Measurements from ENCODE around the gene C1orf87.

Gene C1orf87

GRCh38 chr1:59952065-59952464, 121.5 kb downstream of the C1orf87 start:
- in situ Hi-C loops (cut with MboI; ENCODE audit: low sequenced_read_pairs) = no loop called here

GRCh38 chr1:59949648-59950047, 123.9 kb downstream of the C1orf87 start:
- in situ Hi-C loops (cut with MboI; ENCODE audit: low sequenced_read_pairs) = no loop called here

GRCh38 chr1:59948990-59949389, 124.6 kb downstream of the C1orf87 start:
- in situ Hi-C loops (cut with MboI; ENCODE audit: low sequenced_read_pairs) = no loop called here

- in situ Hi-C loops (cut with MboI; ENCODE audit: low sequenced_read_pairs) = no loop called here
Measured at GRCh38 chr1:59947047-59947938, 126.3 kb downstream of the C1orf87 start.

GRCh38 chr1:59945790-59946189, 127.8 kb downstream of the C1orf87 start:
- in situ Hi-C loops (cut with MboI; ENCODE audit: low sequenced_read_pairs) = no loop called here
